Measurements from ENCODE around the gene NFE2L2. TPM values are rescaled to one million over a fixed set of nuclear protein-coding genes. Genes with fewer than 3 reads are reported as not detected.

Gene NFE2L2
- polyA plus RNA-seq, 1 of the 3 experiments (the other 2 are of a cell fraction): 40.9 TPM

DNA sequence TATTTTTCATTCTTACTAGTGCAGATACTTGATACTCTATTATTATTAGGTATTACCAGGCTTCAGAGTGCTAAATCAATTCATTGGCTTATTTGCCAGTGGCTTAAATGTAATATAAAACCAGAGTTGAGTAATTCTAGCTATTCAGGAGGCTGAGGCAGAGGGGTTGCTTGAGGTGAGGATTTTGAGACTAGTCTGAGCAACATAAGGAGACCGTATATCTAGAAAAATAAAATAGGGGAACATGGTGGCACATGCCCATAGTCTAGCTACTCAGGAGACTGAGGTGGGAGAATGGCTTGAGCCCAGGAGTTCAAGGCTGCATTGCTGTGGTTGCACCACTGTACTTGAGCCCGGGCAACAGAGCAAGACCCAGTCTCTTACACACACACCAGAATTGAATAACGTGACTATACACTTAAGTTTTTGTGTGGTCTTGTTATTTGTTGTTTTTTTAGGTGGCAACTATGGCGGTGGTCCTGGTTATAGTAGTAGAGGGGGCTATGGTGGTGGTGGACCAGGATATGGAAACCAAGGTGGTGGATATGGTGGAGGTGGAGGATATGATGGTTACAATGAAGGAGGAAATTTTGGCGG, 47.2 kb downstream of the NFE2L2 start (continued):
- TF ChIP-seq, protein P1, sequence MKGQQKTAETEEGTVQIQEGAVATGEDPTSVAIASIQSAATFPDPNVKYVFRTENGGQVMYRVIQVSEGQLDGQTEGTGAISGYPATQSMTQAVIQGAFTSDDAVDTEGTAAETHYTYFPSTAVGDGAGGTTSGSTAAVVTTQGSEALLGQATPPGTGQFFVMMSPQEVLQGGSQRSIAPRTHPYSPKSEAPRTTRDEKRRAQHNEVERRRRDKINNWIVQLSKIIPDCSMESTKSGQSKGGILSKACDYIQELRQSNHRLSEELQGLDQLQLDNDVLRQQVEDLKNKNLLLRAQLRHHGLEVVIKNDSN (IDR thresholded peaks at IDR 0.05; ENCODE audit: borderline replicate concordance, low read depth): no peak
- TF ChIP-seq POLR2AphosphoS5 (IDR thresholded peaks at IDR 0.05; ENCODE audit: low read depth, low read length) (no peak), EZH2phosphoT487 (IDR thresholded peaks at IDR 0.05; ENCODE audit: borderline replicate concordance, low read depth) (no peak), NRF1 (IDR thresholded peaks at IDR 0.05; ENCODE audit: low read depth, low read length) (no peak), RFX5 (IDR thresholded peaks at IDR 0.05; ENCODE audit: low read length) (no peak), MXI1 (IDR thresholded peaks at IDR 0.05; ENCODE audit: low read depth, low read length) (no peak), SMC3 (IDR thresholded peaks at IDR 0.05; ENCODE audit: low read depth, low read length) (no peak), YY1 (IDR thresholded peaks at IDR 0.05; ENCODE audit: low read depth) (no peak)

DNA sequence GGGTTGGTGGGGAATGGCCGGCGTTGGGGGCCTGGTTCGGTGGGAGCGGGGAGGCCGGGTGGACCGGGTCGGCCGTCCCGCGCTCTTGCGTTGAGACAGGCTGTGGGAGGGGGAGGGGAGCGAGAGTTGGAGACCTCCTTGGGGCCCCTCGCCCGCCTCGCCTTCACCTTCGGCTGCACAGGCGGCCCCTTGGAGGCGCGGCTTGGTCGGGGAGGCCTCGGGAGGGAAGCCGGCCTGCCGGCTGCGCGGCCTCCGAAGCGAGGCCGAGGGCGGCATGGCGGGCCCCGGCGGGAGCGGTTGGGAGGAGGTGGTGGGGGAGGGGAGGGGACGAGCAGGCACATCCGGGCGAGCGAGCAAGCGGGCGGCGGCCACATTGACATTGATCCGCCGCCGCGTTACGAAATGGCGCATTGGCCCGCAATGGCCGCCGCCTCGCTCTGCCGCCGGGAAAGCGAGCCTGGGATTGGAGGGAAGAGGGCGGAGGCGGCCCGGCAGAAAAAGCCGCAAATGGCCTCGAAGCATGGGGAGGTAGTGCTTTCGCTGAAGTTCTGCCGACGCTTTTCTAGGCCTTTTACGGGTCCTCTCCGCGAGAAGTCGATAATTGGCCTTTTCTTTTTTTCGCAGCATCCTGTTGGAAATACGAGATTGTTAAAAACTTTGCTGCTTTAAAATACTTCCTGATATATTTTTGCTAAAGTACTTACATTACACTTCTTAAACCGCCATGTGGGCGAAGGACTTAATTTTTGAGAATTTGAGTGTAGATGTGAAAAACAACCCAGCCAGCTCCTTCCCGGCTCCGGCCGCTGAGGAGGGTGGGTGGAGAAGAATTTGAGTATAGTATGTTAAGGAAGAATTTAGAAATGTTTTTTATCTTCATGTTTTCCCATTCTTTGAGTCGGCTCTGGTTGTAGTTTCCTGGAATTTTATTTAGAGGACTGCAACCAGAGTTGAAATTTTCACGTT, 51.4 kb downstream of the NFE2L2 start:
- under 1% methylated on average over 56 of the region's 74 CpGs for WGBS (ENCODE audit: low lambda C conversion rate)
- peak overlapping the region; percentile 72 to 80 for H3K4me3 ChIP-seq (ENCODE audit: low read depth in 2 of 2, low read length in 1 of 2)
- peak overlapping the region; percentile 79 for H3K4me2 ChIP-seq
- no peak overlapping the region for H2AFZ ChIP-seq (ENCODE audit: low read depth)
- H3K79me2 ChIP-seq (ENCODE audit: insufficient read depth): peaks cover 81% of the 10 kb centered on the region
- H3K4me1 ChIP-seq (ENCODE audit: control insufficient read depth in 1 of 2, insufficient read depth in 2 of 2, low read depth in 1 of 2, low read length in 1 of 2): peaks cover 0 to 23% of the 10 kb centered on the region in 2 experiments; a peak in 3 of 4 replicates
- peak; percentile 93 for DNase-seq
- H3F3A ChIP-seq (replicated peaks; ENCODE audit: insufficient read depth): peaks cover 27% of the 10 kb centered on the region
- ChIA-PET CTCF (interaction anchor here (1.3 to 1.7 kb wide), 4 partner anchors 12 to 50 kb away, joined by 4 to 10 read pairs (median 4); no protein-coding TSS in a partner anchor), POLR2A (interaction anchor here (0.6 to 1.7 kb wide), 9 partner anchors 11 to 398 kb away, joined by 3 to 28 read pairs (median 3); partner anchors contain the start of gene NFE2L2)
- H3K9me3 ChIP-seq: no peaks in the 10 kb centered on the region
- H3K27me3 ChIP-seq (ENCODE audit: insufficient read depth): no peaks in the 10 kb centered on the region
- H3K9ac ChIP-seq: peak overlapping the region; percentile 96
- H4K20me1 ChIP-seq (ENCODE audit: insufficient read depth): peaks cover 50% of the 10 kb centered on the region
- no peaks in the 10 kb centered on the region for H3K9me2 ChIP-seq
- peak overlapping the region; percentile 95 to 99 for H3K27ac ChIP-seq (ENCODE audit: low read depth in 2 of 2, low read length in 1 of 2)
- H3K36me3 ChIP-seq (replicated peaks in 1 of 2; ENCODE audit: control insufficient read depth in 1 of 2, insufficient read depth in 2 of 2, low read length in 1 of 2): peaks cover 26 to 46% of the 10 kb centered on the region in 2 experiments
- TF ChIP-seq, protein P1 (IDR thresholded peaks at IDR 0.05; ENCODE audit: borderline replicate concordance, low read depth): no peak; the same call in 1 of the 2 replicates
- no peak for TF ChIP-seq RAD21 (IDR thresholded peaks at IDR 0.05; ENCODE audit: low read length)
- TF ChIP-seq GABPA (IDR thresholded peaks at IDR 0.05; ENCODE audit: low read depth): peak; percentile 51
- TF ChIP-seq, protein P2, sequence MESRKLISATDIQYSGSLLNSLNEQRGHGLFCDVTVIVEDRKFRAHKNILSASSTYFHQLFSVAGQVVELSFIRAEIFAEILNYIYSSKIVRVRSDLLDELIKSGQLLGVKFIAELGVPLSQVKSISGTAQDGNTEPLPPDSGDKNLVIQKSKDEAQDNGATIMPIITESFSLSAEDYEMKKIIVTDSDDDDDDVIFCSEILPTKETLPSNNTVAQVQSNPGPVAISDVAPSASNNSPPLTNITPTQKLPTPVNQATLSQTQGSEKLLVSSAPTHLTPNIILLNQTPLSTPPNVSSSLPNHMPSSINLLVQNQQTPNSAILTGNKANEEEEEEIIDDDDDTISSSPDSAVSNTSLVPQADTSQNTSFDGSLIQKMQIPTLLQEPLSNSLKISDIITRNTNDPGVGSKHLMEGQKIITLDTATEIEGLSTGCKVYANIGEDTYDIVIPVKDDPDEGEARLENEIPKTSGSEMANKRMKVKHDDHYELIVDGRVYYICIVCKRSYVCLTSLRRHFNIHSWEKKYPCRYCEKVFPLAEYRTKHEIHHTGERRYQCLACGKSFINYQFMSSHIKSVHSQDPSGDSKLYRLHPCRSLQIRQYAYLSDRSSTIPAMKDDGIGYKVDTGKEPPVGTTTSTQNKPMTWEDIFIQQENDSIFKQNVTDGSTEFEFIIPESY (IDR thresholded peaks at IDR 0.05; ENCODE audit: borderline replicate concordance, low read depth): no peak
- TF ChIP-seq EP300 (IDR thresholded peaks at IDR 0.05; ENCODE audit: borderline replicate concordance in 1 of 2, low read depth in 1 of 2, low read length in 1 of 2): no peak; a peak in 2 of 4 replicates
- TF ChIP-seq TEAD4 (IDR thresholded peaks at IDR 0.05; ENCODE audit: borderline replicate concordance, insufficient read depth): no peak
- TF ChIP-seq MEF2A (IDR thresholded peaks at IDR 0.05; ENCODE audit: borderline replicate concordance, low read depth): no peak
- no peak; the same call in 1 of the 2 replicates for TF ChIP-seq RCOR1 (IDR thresholded peaks at IDR 0.05; ENCODE audit: low read length)
- no peak for TF ChIP-seq RXRA (IDR thresholded peaks at IDR 0.05; ENCODE audit: borderline replicate concordance, low read depth)
- TF ChIP-seq YY1 (IDR thresholded peaks at IDR 0.05; ENCODE audit: low read depth): peak; percentile 92
- TF ChIP-seq ELF1 (IDR thresholded peaks at IDR 0.05): no peak
- TF ChIP-seq FOXM1 (IDR thresholded peaks at IDR 0.05; ENCODE audit: low read depth): no peak
- TF ChIP-seq, protein P3, sequence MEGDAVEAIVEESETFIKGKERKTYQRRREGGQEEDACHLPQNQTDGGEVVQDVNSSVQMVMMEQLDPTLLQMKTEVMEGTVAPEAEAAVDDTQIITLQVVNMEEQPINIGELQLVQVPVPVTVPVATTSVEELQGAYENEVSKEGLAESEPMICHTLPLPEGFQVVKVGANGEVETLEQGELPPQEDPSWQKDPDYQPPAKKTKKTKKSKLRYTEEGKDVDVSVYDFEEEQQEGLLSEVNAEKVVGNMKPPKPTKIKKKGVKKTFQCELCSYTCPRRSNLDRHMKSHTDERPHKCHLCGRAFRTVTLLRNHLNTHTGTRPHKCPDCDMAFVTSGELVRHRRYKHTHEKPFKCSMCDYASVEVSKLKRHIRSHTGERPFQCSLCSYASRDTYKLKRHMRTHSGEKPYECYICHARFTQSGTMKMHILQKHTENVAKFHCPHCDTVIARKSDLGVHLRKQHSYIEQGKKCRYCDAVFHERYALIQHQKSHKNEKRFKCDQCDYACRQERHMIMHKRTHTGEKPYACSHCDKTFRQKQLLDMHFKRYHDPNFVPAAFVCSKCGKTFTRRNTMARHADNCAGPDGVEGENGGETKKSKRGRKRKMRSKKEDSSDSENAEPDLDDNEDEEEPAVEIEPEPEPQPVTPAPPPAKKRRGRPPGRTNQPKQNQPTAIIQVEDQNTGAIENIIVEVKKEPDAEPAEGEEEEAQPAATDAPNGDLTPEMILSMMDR (IDR thresholded peaks at IDR 0.05): no peak
- TF ChIP-seq, protein P4, sequence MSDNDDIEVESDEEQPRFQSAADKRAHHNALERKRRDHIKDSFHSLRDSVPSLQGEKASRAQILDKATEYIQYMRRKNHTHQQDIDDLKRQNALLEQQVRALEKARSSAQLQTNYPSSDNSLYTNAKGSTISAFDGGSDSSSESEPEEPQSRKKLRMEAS (IDR thresholded peaks at IDR 0.05; ENCODE audit: low read depth): peak; percentile 76; the same call in 1 of the 2 replicates
- no peak for TF ChIP-seq RFX5 (IDR thresholded peaks at IDR 0.05; ENCODE audit: low read length)
